ENCODE measurements around the gene ZBTB42.

ZBTB42 gene

GRCh38 chr14:104769324-104770071 lies 31.4 kb upstream of the ZBTB42 start:
- no peak for DNase-seq (ENCODE audit: low read depth in 2 of 2)

GRCh38 chr14:104770072-104770579 lies 30.8 kb upstream of the ZBTB42 start:
- no peak for DNase-seq (ENCODE audit: low read depth in 2 of 2)

DNA sequence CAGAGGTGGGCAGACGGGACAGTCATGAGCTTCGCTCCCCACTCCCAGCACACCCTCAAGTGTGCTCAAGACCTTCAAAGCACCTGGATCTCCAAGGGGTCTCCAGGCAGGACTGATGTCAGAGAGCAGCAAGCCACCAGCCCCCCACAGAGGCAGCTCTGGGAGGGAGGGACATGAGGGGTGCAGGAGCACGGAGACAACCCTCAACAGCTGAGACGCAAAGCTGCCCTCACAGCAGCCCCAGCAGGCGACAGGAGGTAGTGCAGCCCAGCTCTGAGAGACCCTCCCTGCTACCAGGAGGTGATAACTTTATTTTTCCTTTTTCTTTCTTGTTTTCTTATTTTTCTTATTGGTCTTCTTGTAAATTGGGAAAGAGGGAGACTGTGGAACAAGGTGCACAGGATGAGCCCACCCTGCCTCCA lies 30.0 kb upstream of the ZBTB42 start:
- no peak for DNase-seq (ENCODE audit: low read depth in 2 of 2)

GRCh38 chr14:104771374-104771773 lies 29.5 kb upstream of the ZBTB42 start:
- DNase-seq (ENCODE audit: low read depth in 2 of 2) = no peak

DNA sequence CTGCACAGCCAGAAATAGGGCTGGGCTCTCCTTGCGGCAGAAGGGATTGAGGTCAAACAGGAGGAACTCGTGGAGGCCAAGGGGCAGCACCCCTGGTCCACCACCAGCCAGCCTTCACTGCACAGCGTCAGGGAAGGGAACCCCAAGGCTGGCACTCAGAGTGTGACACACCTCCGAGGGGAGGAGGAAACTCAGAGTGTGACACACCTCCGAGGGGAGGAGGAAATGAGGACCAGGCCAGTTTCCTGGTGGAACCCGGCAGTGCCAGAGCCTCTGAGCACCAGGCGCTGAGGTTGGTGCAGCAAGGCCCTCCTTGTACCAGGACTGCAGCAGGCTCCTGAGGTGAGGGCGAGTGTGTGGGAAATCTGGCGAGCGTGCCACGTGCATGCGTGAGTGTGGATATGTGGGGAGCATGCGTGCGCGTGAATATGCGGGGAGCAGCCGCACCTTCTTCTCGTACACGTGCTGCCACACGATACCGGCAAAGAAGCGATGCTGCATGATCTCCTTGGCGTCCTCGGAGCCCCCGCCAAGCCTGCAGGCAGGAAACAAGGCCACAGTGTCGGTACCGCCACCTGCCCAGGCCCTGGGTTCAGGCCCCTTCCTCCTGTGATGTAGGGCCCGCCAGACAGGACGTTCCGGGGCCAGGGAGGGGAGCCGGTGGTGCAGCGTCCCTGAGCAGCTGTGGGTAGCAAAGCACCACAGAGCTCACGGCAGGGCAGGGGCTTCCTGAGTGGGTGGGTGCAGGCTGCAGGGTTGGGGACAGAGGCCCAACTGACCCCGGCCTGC lies 28.8 kb upstream of the ZBTB42 start:
- no peak for DNase-seq (ENCODE audit: low read depth in 2 of 2)

DNA sequence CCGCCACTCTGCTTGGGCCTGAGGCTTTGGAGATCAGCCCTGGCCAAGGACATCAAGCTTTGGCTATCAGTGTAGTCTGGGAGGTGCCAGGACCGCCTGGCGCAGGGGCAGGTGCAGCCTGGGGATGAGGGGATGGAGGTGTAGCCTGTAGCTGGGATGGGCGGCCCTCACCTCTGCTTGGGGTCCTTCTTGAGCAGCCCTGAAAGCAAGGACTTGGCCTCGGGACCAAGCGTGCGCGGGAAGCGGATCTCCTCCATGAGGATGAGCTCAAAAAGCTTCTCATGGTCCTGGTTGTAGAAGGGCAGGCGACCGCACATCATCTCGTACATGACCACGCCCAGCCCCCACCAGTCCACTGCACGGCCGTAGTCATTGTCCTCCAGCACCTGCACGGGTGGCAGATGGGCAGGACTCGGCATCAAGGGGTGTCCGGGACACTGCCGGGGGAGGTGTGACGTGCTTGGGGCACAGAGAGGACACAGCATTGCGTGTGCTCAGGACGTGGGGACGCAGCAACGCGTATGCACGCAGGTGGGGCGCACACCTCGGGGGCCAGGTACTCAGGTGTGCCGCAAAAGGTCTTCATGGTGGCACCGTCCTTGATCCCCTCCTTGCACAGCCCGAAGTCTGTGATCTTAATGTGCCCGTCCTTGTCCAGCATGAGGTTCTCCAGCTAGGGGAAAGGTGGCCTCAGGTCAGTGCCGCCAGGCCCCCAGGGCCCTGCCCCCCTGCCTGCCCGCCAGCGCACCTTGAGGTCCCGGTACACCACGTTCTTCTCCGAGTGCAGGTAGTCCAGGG lies 28.0 kb upstream of the ZBTB42 start:
- DNase-seq (ENCODE audit: low read depth in 2 of 2) = no peak

DNA sequence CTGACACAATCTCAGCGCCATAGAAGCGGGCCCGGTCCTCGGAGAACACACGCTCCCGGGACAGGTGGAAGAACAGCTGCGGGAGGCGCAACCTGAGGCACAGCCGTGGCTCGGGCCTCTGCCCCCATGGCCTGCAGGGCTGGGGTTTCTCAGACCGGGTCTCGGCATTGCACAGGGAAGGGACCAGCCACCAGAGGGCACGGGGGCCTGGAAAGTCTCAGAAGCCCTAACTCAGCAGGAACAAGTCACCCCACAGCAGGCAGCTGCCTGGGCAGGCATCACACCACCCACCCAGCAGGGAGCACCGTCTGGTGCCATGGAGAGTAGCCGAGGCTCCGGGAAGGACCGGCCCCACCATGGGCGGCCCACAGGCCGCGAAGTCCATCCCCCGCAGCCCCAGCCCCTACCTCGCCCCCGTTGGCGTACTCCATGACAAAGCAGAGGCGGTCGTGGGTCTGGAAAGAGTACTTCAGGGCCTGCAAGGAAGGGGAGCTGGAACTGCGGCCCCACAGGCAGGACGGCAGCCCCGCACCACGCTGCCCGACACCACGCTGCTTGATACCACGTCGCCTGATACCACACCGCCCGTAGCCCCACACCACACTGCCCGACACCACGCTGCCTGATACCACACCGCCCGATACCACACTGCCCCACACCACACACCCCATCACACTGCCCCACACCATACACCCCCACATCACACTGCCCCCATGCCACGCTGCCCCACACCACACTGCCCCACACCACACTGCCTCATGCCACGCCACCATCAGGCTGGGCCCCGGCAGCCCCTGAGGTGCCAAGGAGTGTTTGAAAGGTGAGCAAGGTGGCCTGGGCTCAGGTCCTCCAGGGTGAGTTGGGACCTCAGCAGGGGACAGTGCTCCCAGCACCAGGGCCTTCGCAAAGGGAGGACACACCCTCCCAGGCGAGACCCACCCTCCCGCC lies 27.1 kb upstream of the ZBTB42 start:
- no peak for DNase-seq (ENCODE audit: low read depth in 2 of 2)

DNA sequence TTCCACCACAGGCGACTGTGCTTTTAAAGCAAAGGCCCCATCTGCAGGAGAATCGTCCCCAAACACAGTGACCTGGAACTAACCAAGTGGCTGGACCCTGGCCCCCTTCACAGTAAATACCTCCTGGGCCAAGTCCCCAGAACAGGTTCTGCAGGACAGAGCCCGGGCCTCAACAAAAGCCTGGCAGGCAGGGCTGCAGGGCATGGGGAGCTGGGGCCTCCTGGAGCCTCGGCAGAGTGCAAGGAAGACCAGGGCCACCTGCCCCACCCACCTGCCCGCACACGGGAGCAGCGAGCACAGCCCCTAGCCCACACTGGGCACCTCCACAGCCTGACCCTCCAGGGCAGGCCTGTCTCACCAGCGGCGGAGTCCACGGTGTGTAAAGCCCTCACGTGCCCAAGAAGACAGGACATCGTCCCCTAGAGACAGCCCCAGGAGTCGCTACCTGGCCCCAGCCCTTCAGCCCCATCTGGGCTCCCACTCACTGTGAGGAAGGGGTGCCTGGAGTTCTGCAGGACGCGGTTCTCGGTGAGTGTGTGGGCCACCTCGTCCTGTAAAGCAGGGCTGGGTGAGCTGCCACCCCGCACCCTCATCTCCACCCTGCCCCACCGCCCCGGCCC lies 26.3 kb upstream of the ZBTB42 start:
- DNase-seq (ENCODE audit: low read depth in 2 of 2) = no peak

- no peak for DNase-seq (ENCODE audit: low read depth in 2 of 2)
Observed at GRCh38 chr14:104775073-104775489, 25.8 kb upstream of the ZBTB42 start.

GRCh38 chr14:104776481-104776880 lies 24.4 kb upstream of the ZBTB42 start:
- DNase-seq (ENCODE audit: low read depth in 2 of 2) = no peak

DNA sequence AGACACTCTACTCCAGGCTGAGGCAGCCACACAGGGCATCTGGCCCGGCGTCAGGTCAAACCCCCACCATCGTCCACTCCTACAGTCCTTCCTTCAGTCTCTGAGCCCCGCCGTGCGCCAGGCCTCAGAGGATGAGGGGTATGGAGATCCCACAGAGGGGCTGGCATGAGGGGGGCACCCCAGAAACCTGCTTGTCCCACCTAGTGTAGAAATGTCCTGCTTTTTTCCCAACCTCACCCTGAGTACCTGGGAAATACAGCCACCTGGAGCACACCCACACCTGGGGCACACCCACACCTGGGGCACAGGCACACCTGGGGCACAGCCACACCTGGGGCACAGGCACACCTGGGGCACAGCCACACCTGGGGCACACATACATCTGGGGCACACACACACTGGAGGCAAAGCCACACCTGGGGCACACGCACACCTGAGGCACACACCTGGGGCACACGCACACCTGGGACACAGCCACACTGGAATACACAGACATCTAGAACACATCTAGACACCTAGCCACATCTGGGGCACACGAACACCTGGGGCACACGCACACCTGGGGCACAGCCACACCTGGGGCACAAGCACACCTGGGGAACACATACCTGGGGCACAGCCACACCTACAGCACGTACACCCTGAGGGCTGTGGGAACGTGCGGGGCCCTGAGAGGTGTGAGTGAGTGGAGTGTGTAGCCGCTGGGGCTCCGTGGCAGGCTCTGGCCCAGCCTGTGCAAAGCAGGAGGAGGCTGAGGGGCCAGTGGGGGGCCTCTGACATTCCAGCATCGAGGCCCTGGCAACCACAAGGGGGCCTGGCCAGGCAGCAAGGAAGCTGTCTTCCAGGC lies 23.7 kb upstream of the ZBTB42 start:
- DNase-seq (ENCODE audit: low read depth in 2 of 2) = no peak

- DNase-seq (ENCODE audit: low read depth in 2 of 2) = no peak
Observed at GRCh38 chr14:104777808-104778249, 23.1 kb upstream of the ZBTB42 start.

DNA sequence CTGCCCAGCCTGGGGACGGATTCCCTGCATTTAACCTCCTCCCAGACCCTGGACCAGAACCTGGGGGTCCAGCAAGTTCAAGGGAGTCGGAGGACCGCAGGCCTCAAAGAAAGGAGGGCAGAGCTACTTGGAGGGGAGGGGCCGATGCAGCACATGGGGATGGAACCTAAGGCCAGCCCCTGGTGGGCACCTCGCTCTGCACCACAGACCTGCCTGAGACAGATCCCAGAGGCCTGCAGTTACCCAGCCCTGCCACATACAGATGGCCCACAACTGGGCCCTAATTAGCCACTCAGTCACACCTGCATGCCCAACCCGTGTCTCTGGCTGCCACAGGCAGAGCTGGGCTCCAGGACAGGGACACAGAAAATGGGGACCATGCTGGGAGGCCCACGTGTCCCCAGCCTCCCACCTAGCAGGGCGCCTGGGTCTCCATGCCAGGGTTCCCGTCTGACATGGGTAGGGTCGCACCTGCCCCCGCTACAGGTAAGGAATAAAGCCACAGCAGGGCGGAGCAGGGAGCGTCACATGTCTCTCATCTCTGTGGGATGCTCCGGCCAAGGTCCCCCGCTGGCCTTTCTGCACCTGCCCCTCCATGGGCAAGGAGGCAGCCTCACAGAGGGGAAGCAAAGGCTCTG lies 22.1 kb upstream of the ZBTB42 start:
- no peak for DNase-seq (ENCODE audit: low read depth in 2 of 2)

DNA sequence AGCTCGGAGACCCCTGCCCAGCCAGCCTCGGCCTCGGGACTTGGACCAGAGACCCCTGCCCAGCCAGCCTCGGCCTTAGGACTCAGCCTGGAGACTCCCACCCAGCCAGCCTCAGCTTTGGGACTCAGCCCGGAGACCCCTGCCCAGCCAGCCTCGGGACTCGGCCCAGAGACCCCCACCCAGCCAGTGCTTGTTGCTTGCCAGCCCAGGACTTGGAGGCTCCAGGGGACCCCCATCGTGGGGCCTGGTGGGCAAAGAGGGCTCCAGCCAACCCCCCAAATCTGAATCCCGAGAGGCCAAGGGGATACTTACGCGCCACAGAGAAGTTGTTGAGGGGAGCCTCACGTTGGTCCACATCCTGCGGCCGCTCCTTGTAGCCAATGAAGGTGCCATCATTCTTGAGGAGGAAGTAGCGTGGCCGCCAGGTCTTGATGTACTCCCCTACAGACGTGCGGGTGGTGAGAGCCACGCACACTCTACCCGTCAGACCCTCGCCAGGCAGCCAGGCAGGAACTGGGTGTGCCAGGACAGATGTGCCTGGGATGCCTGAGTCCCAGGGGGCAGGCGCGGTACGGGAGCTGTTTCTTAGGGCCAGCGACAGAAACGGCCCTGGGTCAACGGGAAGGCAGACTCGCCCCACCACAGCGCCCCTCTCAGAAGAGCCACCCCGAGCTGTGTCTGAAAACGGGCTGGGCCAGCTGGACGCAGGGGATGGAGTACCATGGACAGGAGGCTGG lies 21.0 kb upstream of the ZBTB42 start:
- DNase-seq (ENCODE audit: low read depth in 2 of 2) = no peak

GRCh38 chr14:104780513-104781030 lies 20.3 kb upstream of the ZBTB42 start:
- no peak for DNase-seq (ENCODE audit: low read depth in 2 of 2)

- no peak for DNase-seq (ENCODE audit: low read depth in 2 of 2)
Observed at GRCh38 chr14:104781271-104782077, 19.4 kb upstream of the ZBTB42 start.

DNA sequence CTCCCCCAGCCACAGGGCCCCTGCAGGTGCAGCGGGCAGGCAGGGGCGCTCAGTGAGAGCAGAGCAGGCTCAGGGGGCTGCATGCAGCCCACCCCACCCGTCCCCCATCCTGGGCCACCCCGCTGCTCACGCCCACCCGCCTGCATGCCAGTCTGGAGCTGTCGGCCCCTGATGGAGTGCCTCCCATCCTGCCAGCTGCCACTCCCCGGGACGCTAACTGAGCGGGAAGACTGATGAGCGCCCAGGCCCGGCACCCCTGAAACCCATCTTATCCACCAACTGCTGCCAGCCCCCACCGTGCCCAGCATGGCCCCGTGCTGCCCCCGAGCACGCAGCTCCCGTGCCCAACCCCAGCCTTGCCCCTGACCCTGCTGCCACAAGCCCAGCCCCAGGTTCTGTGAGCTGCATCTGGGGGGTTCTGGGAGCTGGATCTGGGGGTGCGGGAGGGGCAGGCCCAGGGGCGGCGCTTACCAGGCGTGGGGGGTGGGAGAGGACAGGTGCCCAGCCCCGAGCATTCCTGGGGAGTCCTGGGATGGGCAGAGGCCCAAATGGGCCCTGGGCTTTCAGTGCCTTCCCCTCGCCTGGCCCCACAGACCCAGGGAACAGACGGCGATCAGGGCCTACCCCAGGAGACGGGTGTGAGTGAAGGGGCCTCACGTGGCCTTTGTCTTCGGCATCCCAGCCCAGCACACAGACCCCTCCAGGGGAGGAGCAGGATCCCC lies 18.7 kb upstream of the ZBTB42 start:
- no peak for DNase-seq (ENCODE audit: low read depth in 2 of 2)
